RPMI8226 (cell line): Measurements from ENCODE around the gene PDK1.
"Not testable (repeated sequence)": the region's sequence is repeated elsewhere in the genome, so short reads cannot be mapped to it uniquely, and the experiment has no call there.

Experiments
- DNase-seq: peaks from one replicate; pipeline ENCODE4 v3.0.0-alpha.2; 2015

PDK1 gene

DNA sequence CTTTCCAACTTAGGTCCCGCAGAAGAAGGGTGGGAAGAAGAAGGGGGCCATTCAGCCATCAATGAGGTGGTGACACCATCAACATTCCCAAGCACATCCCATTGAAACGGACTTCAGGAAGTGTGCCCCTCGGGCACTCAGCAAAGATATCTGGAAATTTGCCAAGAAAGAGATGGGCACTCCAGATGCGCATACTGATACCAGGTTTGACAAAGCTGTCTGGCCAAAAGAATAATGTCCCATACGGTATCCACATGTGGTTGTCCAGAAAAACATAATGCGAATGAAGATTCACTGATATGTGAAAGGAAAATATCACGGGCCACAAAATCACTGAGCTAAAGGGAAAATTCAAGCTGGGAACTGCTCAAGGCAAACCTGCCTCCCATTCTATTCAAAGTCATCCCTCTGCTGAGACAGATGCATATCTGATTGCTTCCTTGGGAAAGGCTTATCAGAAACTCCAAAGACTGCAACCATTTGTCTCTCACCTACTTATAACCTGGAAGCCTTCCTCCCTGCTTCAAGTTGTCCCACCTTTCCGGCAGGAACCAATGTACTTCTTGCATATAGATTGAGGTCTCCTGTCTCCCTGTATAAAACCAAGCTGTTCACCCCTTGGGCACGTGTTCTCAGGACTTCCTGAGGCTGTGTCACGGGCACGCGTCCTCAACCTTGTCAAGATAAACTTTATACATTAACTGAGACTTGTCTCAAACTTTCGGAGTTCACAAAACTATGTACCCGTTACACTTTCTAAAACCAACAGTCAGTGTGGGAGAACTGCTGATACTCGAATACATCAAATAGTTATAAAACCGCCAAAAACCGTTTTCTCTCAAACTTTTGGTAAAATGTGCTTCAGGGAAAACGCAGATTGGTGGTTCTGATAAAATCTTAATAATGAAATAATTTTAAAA, 1.3 kb upstream of the PDK1 start:
- peak; percentile 30 for DNase-seq

DNA sequence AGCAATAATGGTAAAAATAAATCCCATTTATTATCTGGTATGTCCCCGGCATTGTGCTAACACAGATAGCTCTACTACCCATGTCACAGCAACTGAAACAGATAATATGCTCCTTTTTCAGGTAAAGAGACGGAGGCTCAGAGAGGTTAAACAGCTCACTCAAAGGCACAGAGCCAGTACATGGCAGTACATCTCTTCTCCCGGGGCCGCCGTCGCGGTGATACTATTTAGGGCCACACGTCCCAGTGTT, 693 bp upstream of the PDK1 start:
- DNase-seq, result no peak

DNA sequence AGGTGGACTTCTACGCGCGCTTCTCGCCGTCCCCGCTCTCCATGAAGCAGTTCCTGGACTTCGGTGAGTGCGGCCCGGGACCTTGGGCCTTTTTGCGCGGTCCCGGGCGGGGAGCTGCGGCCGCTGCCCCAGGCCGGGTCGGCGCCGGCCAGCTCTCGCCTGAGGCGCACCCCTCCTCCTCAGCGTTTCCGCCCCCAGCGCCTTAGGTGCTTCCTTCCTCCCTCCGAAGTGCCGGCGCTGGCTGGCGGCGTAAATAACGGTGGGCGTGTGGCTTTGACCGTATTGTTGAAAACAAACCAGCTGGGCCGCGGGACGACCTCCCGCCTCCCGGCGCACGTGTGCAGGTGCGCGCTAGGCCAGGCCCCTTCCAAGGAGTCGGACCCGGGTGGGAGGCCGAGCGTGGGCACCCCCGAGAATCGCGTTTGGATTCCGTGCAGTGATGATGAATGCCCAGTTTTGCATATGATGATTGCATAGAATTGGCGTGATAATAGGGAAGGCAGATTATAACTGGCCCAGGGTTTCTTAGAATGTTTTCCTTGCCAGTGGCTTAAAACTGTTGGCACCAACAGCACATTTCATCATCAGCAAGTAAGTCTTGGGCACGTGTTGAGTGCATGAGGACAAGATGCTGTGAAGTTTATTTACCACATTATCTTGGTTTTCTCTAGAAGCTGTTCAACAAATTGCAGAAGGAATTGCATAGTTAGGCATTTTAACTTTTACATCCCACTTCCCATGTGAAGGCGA, 569 bp downstream of the PDK1 start:
- DNase-seq, result peak; percentile 87

DNA sequence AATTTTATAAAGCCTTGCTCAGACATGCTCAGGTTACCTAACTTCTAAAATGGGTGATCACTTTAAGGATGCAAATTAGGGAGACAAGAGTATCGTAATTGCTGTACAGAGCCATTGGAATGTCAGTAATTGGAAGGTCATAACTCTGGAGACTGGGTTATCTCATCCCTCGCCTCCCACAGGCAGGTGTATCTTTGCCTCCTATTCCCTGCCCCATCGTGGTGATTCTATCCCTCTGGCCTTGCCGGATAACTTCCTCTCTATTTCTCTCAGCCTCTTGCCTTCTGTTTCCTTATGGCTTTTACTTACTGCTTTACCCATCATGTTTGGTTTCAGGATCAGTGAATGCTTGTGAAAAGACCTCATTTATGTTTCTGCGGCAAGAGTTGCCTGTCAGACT, 2.5 kb downstream of the PDK1 start:
- DNase-seq, result peak; percentile 19

DNA sequence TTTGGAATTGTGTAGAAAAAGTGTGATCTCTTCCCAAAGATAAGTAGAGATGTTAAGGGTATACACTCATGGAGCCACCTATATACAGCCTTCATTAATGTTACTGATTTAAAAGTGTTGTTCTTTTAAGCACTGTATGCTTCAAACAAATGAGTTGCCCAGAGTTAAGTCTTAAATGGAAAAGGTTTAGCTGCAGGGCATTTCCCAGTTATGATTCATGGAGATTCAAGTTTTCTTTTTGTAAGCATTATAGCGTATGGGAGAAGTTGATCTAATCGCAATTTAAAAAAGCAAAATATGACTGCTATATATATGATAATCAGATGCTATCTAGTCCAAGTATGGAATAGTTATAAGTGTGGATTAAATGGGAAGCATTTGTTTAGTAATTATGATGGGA, 4.8 kb downstream of the PDK1 start:
- no peak for DNase-seq

DNA sequence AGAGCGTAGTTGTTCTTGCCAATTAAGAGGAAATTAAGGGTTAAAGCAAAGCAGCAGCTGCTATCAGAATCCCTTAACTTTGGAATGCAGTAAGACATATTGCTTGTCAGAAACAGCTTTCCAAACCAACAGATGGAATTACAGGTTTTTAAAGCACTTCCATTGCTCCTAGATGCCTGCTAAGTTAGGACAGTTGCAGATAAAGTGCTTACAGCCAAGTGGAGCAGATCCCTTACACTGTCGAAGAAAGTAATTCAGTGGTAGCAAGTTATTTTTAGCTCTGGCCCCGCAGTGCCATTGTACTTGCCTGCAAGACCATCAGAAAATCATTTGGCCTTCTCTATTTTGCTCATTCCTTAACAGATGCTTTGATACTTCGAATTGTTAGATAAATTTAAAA, 5.4 kb downstream of the PDK1 start:
- peak; percentile 44 for DNase-seq

DNA sequence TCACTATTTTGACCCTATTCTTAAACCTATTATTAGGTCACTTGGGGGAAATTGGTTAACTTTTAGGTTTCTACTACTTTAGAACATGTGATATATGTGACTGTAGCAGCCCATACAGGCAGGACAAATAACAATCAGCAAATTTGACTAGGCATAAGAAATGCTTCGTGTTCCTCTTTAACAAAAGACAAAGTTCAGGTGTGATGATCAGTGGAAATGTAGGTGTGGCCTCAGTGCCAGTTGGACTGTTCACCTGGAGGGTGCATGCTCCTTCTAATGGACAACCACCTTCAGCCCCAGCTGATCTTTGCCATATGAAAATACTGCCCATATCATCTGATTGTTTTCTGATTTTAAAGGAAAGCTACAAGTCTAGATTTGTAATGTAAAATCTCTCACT, 6.4 kb downstream of the PDK1 start:
- peak; percentile 56 for DNase-seq

DNA sequence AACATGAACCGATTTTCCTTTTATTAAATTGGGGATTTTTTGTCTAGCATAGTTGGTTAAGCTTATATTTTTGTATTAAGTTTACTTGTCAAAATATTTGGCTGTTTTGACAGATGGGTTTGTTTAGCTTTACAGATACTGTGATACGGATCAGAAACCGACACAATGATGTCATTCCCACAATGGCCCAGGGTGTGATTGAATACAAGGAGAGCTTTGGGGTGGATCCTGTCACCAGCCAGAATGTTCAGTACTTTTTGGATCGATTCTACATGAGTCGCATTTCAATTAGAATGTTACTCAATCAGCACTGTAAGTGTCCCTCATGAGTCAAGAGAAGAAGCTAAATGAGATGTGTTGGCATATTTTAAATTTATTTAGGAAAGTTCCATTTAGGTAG, 8.5 kb downstream of the PDK1 start:
- DNase-seq, result no peak

DNA sequence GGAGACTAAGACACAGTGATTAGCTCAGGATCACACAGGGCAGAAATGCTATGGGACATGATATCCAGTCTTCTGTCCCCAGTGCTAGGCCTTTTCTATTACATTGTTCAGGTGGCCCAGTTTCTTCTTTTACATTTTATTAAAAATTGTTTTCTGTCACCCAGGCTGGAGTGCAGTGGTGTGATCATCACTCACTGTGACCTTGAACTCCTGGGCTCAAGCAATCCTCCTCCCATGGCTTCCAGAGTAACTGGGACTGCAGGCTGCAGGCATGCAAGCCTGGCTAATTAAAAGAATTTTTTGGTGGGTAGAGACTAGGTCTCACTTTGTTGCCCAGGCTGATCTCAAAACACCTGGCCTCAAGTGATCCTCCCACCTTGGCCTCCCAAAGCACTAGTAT, 15.4 kb downstream of the PDK1 start:
- no peak for DNase-seq

DNA sequence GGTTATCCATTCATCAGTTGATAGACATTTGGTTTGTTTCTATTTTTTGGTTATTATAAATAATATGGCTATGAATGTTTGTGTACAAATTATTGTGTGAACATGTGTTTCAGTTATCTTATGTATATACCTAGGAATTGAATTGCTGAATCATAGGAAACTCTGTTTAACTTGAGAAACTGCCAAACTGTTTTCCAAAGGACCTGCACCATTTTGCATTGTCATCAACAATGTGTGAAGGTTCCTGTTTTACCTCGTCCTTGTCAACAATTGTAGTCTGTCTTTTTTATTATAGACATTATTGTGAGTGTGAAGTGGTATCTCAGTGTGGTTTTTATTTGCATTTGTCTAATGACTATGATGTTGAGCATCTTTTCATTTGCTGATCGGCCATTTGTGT, 17.1 kb downstream of the PDK1 start:
- DNase-seq, result peak; percentile 52

DNA sequence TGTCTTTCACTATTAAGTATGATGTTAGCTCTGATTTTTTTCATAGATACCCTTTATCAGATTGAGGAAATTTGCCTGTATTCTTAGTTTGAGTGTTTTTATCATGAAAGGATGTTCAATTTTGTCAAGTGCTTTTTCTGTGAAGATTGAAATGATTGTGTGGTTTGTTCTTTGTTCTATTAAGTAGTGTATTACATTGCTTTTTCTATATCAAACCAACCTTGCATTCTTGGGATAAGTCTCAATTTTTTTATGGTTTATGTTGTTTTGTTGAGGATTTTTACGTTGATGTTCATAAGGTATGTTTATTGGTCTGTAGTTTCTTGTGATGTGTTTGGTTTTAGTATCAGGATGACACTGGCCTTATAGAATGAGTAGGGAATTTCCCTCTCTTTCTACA, 19.1 kb downstream of the PDK1 start:
- DNase-seq, result no peak

DNA sequence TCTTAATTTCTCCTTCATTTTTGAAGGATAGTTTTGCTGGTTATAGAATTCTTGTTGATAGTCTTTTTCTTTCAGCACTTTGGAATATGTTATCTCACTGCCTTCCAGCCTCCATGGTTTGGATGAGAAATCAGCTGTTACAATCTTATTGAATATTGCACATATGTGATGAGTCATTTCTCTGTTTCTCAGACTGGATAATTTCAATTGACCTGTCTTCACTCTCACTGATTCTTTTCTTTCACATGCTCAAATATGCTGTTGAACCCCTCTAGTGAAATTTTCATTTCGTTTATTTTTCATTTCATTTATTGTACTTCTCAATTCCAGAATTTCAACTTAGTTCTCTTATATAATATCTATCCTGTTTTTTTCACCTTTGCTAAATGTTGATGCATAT, 22.2 kb downstream of the PDK1 start:
- no peak for DNase-seq

DNA sequence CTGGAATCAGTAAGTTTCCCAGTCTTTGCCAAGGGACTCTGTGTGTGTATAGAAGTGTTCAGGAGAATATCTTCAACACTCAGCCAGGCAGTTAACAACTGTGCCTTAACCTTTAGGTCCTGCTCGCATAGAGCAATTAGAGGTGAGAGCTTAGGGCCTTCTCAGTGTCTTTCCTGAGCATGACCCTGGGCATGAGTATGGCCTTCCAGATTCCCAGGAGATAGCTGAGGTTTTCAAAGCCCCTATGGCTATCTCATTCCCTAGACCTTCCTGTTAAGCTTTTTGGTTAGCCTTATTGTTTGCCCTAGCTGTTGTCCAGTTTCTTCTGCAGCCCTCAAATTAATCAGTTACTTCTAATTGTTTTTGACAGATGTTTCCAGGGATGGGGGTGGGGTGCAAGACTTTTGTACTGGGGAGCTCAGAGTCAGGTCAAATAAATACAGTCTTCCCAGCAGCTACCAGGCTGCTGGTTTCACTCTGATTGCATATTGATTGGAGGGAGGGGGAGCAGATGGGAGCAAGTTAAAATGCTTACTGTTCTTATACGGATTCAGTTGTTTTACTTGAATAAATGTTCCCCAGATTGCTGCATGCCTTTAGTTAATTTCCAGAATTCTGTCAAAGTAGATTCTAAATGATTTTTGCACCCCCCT, 23.1 kb downstream of the PDK1 start:
- no peak for DNase-seq

DNA sequence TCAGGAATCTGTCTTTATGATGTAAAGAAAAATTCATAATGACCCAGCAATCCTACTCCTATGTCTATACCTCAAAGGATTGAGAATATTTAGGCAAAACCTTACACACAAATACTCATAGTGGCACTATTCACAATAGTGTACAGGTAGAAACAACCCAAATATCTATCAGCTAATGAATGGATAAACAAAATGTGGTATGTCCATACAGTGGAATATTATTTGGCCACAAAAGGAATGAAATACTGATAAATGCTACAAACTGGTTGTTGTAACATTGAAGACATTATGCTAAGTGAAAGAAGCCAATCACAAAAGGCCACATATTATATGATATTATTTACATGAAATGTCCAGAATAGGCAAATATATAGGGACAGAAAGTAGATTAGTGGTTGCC, 24.7 kb downstream of the PDK1 start:
- DNase-seq, result no peak

DNA sequence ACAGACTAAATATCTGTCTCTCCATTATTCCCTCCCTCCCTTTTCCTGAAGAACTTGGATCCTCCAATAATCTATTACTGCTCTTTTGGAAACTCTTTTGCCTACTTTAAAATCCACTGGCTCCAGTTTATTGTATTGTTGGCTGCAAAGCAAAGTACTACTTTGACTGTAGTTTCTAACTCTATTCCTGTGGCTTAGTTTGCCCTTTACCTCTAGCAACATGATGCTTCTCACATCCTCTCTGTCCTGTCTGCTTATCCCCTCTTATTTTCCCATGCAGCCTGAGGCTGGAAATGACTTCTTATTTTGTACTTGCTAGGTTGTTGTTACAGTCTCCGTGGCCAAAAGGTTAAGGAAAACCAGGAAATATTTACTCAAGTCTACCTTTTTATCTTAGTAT, 26.8 kb downstream of the PDK1 start:
- DNase-seq, result no peak

DNA sequence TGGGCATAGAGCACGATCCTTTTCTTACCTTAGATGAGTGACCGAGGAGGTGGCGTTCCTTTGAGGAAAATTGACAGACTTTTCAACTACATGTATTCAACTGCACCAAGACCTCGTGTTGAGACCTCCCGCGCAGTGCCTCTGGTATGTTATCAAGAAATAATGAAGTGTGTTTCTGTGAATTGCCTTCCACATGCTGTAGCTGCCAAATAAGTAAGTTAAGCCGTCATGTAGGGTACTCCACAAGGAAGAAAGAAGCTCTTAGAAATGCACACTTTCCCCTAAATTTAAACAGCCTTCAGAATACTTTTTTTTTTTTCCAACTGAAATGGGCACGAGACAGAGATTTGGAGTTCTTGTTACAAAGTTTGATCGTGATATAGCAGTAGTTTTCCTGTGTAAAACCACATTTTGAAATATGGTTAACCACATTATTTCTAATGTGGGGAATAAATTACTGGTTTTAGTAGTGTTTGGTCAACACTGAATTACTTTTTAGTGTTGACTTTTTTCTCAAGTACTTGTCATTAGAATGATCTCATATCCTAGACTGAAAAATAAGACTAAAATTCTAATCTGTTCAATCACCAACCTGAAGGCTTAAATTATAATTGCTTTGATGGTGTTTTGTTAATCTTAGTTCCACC, 30.5 kb downstream of the PDK1 start:
- DNase-seq, result no peak

DNA sequence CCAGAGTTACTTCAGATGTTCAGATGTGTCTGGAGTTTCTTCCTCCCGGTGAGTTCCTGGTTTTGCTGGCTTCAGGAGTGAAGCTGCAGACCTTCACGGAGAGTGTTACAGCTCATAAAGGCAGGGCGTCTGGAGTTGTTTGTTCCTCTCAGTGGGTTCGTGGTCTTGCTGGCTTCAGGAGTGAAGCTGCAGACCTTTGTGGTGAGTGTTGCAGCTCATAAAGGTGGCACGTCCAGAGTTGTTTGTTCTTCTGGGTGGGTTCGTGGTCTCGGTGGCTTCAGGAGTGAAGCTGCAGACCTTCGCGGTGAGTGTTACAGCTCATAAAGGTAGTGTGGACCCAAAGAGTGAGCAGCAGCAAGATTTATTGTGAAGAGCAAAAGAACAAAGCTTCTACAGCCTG, 31.3 kb downstream of the PDK1 start:
- not testable (repeated sequence) for DNase-seq

DNA sequence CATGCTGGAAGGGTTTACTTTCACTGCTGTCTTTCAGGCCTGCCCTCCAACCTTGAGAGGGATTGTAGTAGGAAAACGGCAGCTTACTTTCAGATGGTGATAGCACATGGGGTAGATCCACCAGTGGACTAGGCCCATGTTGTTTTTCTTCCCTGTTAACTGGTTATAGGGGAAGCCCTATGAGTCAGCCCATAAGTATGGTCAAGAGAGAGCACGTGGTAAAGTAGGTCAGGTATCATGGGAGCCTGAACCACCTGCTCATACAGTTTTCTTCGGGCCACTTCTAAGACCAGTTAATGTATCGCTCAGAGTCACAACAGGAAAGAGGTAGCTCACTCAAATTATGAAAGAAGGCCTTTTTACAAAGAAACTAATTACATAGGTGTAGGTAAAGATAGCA, 33.0 kb downstream of the PDK1 start:
- no peak for DNase-seq

DNA sequence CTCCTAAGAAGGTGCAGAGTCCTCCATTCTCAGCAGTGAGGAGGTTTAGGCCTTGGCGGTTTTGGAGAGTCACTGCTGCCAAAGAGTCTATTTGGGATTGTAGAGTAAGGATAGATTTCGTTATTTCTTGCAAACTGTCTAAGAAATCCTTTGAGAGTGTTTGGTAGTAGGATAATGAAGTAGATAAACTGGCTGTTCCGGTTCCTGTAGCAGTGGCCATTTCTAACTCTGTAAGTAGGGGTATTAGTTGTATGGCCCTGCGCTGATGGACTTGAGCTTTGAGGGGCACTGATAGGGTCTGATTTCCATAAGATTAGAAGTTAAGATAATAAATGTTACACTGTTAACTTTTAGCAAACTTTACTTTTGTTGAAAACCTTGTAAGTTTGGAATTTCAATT, 35.5 kb downstream of the PDK1 start:
- not testable (repeated sequence) for DNase-seq

DNA sequence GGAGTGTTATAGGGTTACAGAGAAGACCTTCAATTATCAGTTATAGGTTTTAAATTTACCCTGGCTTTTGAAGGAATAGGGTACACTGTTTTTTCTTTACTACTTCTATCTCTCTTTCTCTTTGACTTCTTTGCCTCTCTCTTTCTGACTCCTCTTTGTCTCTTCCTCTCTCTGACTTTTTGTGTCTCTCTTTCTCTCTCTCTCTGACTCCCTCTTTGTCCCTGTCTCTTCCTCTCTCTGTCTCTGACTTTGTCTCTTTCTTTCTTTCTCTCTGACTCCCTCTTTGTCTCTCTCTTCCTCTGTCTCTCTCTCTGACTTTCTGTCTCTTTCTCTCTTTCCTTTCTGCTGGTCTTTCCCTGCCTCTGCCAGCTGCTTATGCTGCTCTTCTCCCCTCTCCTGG, 36.3 kb downstream of the PDK1 start:
- DNase-seq, result not testable (repeated sequence)

DNA sequence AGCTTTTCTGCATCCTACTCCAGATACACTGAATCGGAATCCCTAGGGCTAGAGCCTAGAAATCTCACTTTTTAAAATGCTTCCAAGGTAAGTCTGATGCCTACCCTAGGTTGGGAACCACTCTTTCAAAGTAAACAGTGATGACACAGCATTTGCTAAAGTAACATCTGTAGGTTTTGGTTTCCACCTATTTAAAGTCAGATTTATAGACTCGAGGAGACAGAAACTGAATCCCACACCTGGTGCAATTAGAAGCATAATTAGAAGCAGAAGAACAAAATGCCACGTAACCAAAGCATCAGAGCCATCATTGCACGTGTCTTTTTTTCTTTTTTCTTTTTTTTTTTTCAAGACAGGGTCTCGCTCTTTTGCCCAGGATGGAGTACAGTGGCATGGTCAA, 40.9 kb downstream of the PDK1 start:
- DNase-seq, result peak; percentile 82

DNA sequence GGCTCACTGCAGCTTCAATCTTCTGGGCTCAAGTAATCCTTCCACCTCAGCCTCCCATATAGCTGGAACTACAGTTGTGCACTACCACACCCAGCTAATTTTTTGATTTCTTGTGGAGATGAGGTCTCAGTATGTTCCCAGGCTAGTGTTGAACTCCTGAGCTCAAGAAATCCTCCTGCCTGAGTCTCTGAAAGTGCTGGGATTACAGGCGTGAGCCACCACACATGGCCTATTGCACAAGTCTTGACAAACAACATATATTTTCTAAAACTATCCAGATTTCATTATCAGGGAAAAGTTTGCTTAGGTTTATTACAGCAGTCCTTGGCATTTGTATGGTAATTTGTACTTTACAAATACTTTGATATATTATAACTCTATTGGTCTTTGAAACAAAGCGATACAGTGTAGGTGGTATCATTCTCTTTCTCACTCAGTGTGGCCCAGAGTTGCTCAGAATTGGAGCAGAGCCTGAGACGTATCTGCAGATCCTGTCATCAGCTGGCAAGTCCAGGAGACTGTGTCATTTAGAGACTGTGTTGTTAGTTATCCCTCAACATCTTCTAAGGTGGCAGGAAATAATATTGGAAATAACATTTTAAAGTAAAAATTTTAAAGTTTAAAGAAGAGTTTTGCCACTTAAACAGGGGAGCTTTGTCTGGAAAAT, 41.4 kb downstream of the PDK1 start:
- DNase-seq, result no peak

DNA sequence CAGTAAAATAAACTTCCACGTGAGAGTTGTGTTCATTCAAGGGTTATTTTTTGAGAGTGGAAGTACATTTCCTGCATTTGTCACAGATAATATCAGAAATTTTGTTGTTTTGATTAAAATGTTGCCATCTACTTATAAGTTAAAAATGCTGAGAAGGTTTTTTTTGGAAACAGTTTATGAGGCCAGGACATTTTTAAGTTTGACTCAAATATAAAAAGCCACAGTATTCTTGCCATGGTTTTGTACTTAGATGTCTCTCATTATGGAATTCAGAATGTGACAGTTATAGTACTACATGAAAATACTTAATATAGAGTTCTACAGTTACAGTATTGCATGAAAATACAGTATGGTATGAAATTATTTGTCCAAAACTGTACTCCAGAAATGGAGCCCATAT, 44.1 kb downstream of the PDK1 start:
- no peak for DNase-seq
